Measurements from ENCODE around the gene ATF6. TPM values are rescaled to one million over a fixed set of nuclear protein-coding genes. Genes with fewer than 3 reads are reported as not detected.

Gene ATF6
- polyA plus RNA-seq, 4 donors: 27.0 to 37.5 (median 32.4) TPM

GRCh38 chr1:161987872-161988271 is 221.8 kb downstream of the ATF6 start:
- no peak for DNase-seq (ENCODE audit: low read depth in 4 of 4, low spot score in 3 of 4)

- no peak for DNase-seq (ENCODE audit: low read depth in 4 of 4, low spot score in 3 of 4)
Measured at GRCh38 chr1:161988413-161988812, 222.3 kb downstream of the ATF6 start.

- DNase-seq (ENCODE audit: low read depth in 4 of 4, low spot score in 3 of 4): no peak
Measured at GRCh38 chr1:161989108-161989507, 223.0 kb downstream of the ATF6 start.

GRCh38 chr1:161989786-161990185 is 223.7 kb downstream of the ATF6 start:
- DNase-seq (ENCODE audit: low read depth in 4 of 4, low spot score in 3 of 4): no peak

GRCh38 chr1:161993576-161993975 is 227.5 kb downstream of the ATF6 start:
- DNase-seq (ENCODE audit: low read depth in 4 of 4, low spot score in 3 of 4): no peak

- no peak for DNase-seq (ENCODE audit: low read depth in 4 of 4, low spot score in 3 of 4)
Measured at GRCh38 chr1:161994175-161994668, 228.1 kb downstream of the ATF6 start.

- no peak for DNase-seq (ENCODE audit: low read depth in 4 of 4, low spot score in 3 of 4)
Measured at GRCh38 chr1:161997152-161997551, 231.0 kb downstream of the ATF6 start.

GRCh38 chr1:161998811-161999210 is 232.7 kb downstream of the ATF6 start:
- no peak for DNase-seq (ENCODE audit: low read depth in 4 of 4, low spot score in 3 of 4)

- DNase-seq (ENCODE audit: low read depth in 4 of 4, low spot score in 3 of 4): no peak
Measured at GRCh38 chr1:161999301-162000052, 233.4 kb downstream of the ATF6 start.

- DNase-seq (ENCODE audit: low read depth in 4 of 4, low spot score in 3 of 4): no peak
Measured at GRCh38 chr1:162000053-162000420, 233.9 kb downstream of the ATF6 start.

- DNase-seq (ENCODE audit: low read depth in 4 of 4, low spot score in 3 of 4): no peak
Measured at GRCh38 chr1:162003061-162003829, 237.1 kb downstream of the ATF6 start.

GRCh38 chr1:162003830-162004215 is 237.7 kb downstream of the ATF6 start:
- DNase-seq (ENCODE audit: low read depth in 4 of 4, low spot score in 3 of 4): no peak

GRCh38 chr1:162004441-162004950 is 238.4 kb downstream of the ATF6 start:
- no peak for DNase-seq (ENCODE audit: low read depth in 4 of 4, low spot score in 3 of 4)

- DNase-seq (ENCODE audit: low read depth in 4 of 4, low spot score in 3 of 4): no peak
Measured at GRCh38 chr1:162006081-162006480, 240.0 kb downstream of the ATF6 start.

- DNase-seq (ENCODE audit: low read depth in 4 of 4, low spot score in 3 of 4): no peak
Measured at GRCh38 chr1:162007466-162007865, 241.3 kb downstream of the ATF6 start.

- no peak for DNase-seq (ENCODE audit: low read depth in 4 of 4, low spot score in 3 of 4)
Measured at GRCh38 chr1:162008799-162009198, 242.7 kb downstream of the ATF6 start.

GRCh38 chr1:162009501-162010174 is 243.5 kb downstream of the ATF6 start:
- no peak for DNase-seq (ENCODE audit: low read depth in 4 of 4, low spot score in 3 of 4)

- DNase-seq (ENCODE audit: low read depth in 4 of 4, low spot score in 3 of 4): no peak
Measured at GRCh38 chr1:162010175-162010506, 244.0 kb downstream of the ATF6 start.

GRCh38 chr1:162011337-162012012 is 245.4 kb downstream of the ATF6 start:
- DNase-seq (ENCODE audit: low read depth in 4 of 4, low spot score in 3 of 4): no peak

- DNase-seq (ENCODE audit: low read depth in 4 of 4, low spot score in 3 of 4): no peak
Measured at GRCh38 chr1:162013289-162013688, 247.2 kb downstream of the ATF6 start.
